HepG2 (cell line): ENCODE measurements around the gene UCN2. TPM values are rescaled to one million over a fixed set of nuclear protein-coding genes. Genes with fewer than 3 reads are reported as not detected.

Experiments
- CENPX ChIP-seq: sonication (generic); formaldehyde crosslinking; IDR thresholded peaks from 2 replicates; pipeline ENCODE4 v1.9.0; 2021; ENCODE audit warnings: mild to moderate bottlenecking, missing genetic modification reagents, moderate library complexity
- KDM2A ChIP-seq: sonication (generic); formaldehyde crosslinking; IDR thresholded peaks from 2 replicates; pipeline ENCODE4 v1.4.0; 2020; ENCODE audit warnings: low read depth, missing genetic modification reagents, borderline replicate concordance
- NFRKB ChIP-seq: fragments of 450-650 bp; IDR thresholded peaks from 2 replicates; pipeline ENCODE4 v1.6.1; 2017
- NR0B2 ChIP-seq: sonication (generic); formaldehyde crosslinking; IDR thresholded peaks from 2 replicates; pipeline ENCODE4 v1.4.0; 2020; ENCODE audit warnings: mild to moderate bottlenecking, missing genetic modification reagents
- NR2F2 ChIP-seq: IDR thresholded peaks from 2 replicates; pipeline ENCODE4 v1.6.1; 2012; ENCODE audit warnings: low read depth, inconsistent platforms, borderline replicate concordance
- PATZ1 ChIP-seq: sonication (generic); formaldehyde crosslinking; IDR thresholded peaks from 2 replicates; pipeline ENCODE4 v1.4.0; 2020; ENCODE audit warnings: missing genetic modification reagents
- RCOR2 ChIP-seq: IDR thresholded peaks from 2 replicates; pipeline ENCODE4 v1.6.1; 2016; ENCODE audit warnings: missing biosample characterization, missing genetic modification reagents
- RXRB ChIP-seq: IDR thresholded peaks from 2 replicates; pipeline ENCODE4 v1.6.1; 2016; ENCODE audit warnings: borderline replicate concordance, missing genetic modification reagents, missing compliant biosample characterization
- SP4 ChIP-seq: sonication (generic); formaldehyde crosslinking; IDR thresholded peaks from 2 replicates; pipeline ENCODE4 v1.8.1; 2023; ENCODE audit warnings: mild to moderate bottlenecking, missing genetic modification reagents
- THRA ChIP-seq: sonication (generic); formaldehyde crosslinking; IDR thresholded peaks from 2 replicates; pipeline ENCODE4 v1.4.0; 2020; ENCODE audit warnings: missing genetic modification reagents, borderline replicate concordance
- ZBTB7A ChIP-seq: sonication (generic); formaldehyde crosslinking; IDR thresholded peaks from 2 replicates; pipeline ENCODE4 v1.8.0; 2022; ENCODE audit warnings: mild to moderate bottlenecking, missing genetic modification reagents
- ZNF496 ChIP-seq: sonication (generic); formaldehyde crosslinking; IDR thresholded peaks from 2 replicates; pipeline ENCODE4 v1.8.1; 2023; ENCODE audit warnings: mild to moderate bottlenecking, moderate library complexity, missing genetic modification reagents; ENCODE audit not compliant: insufficient replicate concordance
- ZNF878 ChIP-seq: sonication (generic); formaldehyde crosslinking; IDR thresholded peaks from 2 replicates; pipeline ENCODE4 v1.8.1; 2023; ENCODE audit warnings: mild to moderate bottlenecking, missing genetic modification reagents, moderate library complexity
- polyA plus RNA-seq, 8 experiments: library from polyadenylated mRNA; depleted of rRNA in 3 of 8; stranded (reverse) in 7 of 8; unstranded in 1 of 8; fragments of >200 nt; fragmentation: Illumina TruSeq in 4 of 8; extraction: Trizol in 4 of 8; gene quantifications; 2 replicates each; pipeline versions ENCODE4 v1.2.1 to v1.2.3, GENCODE V29; 2011 to 2016; ENCODE audit warnings: low read depth in 4 of 8, missing spikeins in 1 of 8, mixed read lengths in 1 of 8; ENCODE audit not compliant: insufficient read depth in 1 of 8
- total RNA-seq, 5 experiments: library from RNA; depleted of rRNA; stranded (reverse); fragments of >200 nt; fragmentation: Illumina TruSeq; extraction: Trizol; gene quantifications; 2 replicates each; pipeline ENCODE4 v1.2.3, GENCODE V29; 2016; ENCODE audit warnings: low read depth in 1 of 5
- TF ChIP-seq, protein P1 (sequence below): sonication (generic); formaldehyde crosslinking; IDR thresholded peaks from one replicate; pipeline ENCODE4 v1.5.1; 2020; ENCODE audit warnings: mild to moderate bottlenecking, missing genetic modification reagents; ENCODE audit errors: not compliant biosample characterization
- TF ChIP-seq, protein P2 (sequence below): IDR thresholded peaks from 2 replicates; pipeline ENCODE4 v1.6.1; 2018; ENCODE audit warnings: missing genetic modification reagents, mild to moderate bottlenecking, missing compliant biosample characterization

UCN2 gene
- total and polyA plus RNA-seq, 2 of the 13 experiments (the other 11 are each of a cell fraction or from before 2014, with no cell fraction given): 0.07 to 1.5 TPM

DNA sequence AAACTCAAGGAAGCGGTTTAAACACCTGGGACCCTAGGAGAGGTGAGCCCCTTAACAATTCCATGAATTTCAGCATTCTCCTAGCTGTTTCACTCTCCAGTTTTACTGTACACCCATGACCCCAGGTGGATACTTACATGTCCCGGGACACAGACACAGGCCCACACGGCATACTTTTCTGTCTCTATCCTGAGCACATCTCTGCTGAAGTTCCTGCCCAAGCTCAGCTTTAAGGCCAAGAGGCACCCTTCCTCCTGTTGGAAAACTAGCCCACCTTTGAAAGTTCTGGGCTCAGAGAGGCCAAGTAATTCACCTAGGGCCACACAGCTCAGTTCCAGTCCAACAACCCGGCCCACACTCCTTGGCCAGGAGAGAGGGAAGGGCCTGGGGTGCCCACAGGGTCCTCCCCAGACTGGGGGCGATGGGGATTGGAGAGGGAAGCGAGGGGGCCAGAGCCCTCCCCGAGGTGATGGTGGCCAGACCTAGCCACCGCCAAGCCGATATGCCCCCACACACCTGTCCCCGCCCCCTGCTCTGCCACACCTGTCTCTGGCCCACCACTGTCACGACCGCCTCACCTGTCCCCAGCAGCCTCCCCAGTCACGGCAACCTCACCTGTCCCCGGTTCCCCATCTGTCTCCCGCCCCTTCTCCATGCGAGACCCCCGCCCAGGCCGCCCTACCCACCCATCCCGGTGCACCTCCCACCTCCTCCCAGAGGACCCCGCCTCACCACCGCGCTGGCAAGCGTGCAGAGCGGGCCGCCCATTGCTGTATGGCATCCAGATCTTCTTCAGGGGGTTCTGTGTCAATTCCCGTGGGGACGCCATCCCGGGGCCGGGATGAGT, 7.4 kb downstream of the UCN2 start (continued):
- no peak for TF ChIP-seq PATZ1 (CRISPR knock-in tag)
- TF ChIP-seq ZNF878 (CRISPR knock-in tag): no peak
- no peak for TF ChIP-seq ZNF496 (CRISPR knock-in tag)
- TF ChIP-seq, protein P1, sequence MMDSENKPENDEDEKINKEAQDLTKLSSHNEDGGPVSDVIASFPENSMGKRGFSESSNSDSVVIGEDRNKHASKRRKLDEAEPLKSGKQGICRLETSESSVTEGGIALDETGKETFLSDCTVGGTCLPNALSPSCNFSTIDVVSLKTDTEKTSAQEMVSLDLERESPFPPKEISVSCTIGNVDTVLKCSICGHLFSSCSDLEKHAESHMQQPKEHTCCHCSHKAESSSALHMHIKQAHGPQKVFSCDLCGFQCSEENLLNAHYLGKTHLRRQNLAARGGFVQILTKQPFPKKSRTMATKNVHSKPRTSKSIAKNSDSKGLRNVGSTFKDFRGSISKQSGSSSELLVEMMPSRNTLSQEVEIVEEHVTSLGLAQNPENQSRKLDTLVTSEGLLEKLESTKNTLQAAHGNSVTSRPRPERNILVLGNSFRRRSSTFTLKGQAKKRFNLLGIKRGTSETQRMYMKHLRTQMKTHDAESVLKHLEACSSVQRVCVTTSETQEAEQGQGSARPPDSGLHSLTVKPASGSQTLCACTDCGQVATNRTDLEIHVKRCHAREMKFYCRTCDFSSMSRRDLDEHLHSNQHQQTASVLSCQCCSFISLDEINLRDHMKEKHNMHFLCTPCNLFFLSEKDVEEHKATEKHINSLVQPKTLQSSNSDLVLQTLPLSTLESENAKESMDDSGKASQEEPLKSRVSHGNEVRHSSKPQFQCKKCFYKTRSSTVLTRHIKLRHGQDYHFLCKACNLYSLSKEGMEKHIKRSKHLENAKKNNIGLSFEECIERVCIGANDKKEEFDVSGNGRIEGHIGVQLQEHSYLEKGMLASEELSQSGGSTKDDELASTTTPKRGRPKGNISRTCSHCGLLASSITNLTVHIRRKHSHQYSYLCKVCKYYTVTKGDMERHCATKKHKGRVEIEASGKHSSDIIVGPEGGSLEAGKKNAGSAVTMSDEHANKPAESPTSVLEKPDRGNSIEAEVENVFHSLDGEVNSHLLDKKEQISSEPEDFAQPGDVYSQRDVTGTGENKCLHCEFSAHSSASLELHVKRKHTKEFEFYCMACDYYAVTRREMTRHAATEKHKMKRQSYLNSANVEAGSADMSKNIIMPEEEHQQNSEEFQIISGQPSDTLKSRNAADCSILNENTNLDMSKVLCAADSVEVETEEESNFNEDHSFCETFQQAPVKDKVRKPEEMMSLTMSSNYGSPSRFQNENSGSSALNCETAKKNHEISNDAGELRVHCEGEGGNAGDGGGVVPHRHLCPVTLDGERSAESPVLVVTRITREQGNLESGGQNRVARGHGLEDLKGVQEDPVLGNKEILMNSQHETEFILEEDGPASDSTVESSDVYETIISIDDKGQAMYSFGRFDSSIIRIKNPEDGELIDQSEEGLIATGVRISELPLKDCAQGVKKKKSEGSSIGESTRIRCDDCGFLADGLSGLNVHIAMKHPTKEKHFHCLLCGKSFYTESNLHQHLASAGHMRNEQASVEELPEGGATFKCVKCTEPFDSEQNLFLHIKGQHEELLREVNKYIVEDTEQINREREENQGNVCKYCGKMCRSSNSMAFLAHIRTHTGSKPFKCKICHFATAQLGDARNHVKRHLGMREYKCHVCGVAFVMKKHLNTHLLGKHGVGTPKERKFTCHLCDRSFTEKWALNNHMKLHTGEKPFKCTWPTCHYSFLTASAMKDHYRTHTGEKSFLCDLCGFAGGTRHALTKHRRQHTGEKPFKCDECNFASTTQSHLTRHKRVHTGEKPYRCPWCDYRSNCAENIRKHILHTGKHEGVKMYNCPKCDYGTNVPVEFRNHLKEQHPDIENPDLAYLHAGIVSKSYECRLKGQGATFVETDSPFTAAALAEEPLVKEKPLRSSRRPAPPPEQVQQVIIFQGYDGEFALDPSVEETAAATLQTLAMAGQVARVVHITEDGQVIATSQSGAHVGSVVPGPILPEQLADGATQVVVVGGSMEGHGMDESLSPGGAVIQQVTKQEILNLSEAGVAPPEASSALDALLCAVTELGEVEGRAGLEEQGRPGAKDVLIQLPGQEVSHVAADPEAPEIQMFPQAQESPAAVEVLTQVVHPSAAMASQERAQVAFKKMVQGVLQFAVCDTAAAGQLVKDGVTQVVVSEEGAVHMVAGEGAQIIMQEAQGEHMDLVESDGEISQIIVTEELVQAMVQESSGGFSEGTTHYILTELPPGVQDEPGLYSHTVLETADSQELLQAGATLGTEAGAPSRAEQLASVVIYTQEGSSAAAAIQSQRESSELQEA (CRISPR knock-in tag): no peak
- TF ChIP-seq SP4 (CRISPR knock-in tag): no peak
- no peak; the same call in 1 of the 2 replicates for TF ChIP-seq KDM2A (CRISPR knock-in tag)
- TF ChIP-seq CENPX: no peak
- TF ChIP-seq NR2F2: no peak
- TF ChIP-seq, protein P2, sequence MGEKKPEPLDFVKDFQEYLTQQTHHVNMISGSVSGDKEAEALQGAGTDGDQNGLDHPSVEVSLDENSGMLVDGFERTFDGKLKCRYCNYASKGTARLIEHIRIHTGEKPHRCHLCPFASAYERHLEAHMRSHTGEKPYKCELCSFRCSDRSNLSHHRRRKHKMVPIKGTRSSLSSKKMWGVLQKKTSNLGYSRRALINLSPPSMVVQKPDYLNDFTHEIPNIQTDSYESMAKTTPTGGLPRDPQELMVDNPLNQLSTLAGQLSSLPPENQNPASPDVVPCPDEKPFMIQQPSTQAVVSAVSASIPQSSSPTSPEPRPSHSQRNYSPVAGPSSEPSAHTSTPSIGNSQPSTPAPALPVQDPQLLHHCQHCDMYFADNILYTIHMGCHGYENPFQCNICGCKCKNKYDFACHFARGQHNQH (CRISPR knock-in tag): no peak
- no peak for TF ChIP-seq NFRKB
- TF ChIP-seq THRA (CRISPR knock-in tag): no peak
- no peak for TF ChIP-seq NR0B2
- TF ChIP-seq RXRB (CRISPR knock-in tag): no peak
- 0 out of 2 replicates have a peak, but pooled peaks have one; percentile 47 for TF ChIP-seq RCOR2 (CRISPR knock-in tag)
- TF ChIP-seq ZBTB7A (CRISPR knock-in tag): 0 out of 2 replicates have a peak, but pooled peaks have one; percentile 44
